H1 (cell line): ENCODE measurements around the gene ARID1B.

Experiments
- ATF2 ChIP-seq: IDR thresholded peaks from 2 replicates; pipeline ENCODE4 v1.6.1; 2012; ENCODE audit warnings: low read length, inconsistent platforms
- EZH2 ChIP-seq: fragments of 200-600 bp; sonication (generic); IDR thresholded peaks from 2 replicates; pipeline ENCODE4 v1.7.1; 2012; ENCODE audit warnings: low read depth, mild to moderate bottlenecking, moderate library complexity, low read length, inconsistent platforms; ENCODE audit not compliant: severe bottlenecking
- KDM5A ChIP-seq: fragments of 200-600 bp; IDR thresholded peaks from 2 replicates; pipeline ENCODE4 v1.7.1; 2012; ENCODE audit warnings: mild to moderate bottlenecking, low read length, inconsistent platforms, mixed read lengths
- NANOG ChIP-seq: IDR thresholded peaks from 2 replicates; pipeline ENCODE4 v1.6.1; 2011; ENCODE audit warnings: low read length, low read depth, mild to moderate bottlenecking, inconsistent platforms; ENCODE audit not compliant: insufficient read depth, poor library complexity, severe bottlenecking
- POLR2A ChIP-seq, 2 experiments: IDR thresholded peaks; 1 replicate in 1 of 2; 2 replicates in 1 of 2; pipeline ENCODE4 v1.6.1; 2011; ENCODE audit warnings: low read depth in 2 of 2, low read length in 2 of 2, mild to moderate bottlenecking in 2 of 2; ENCODE audit errors: control extremely low read depth in 1 of 2
- POLR2AphosphoS5 ChIP-seq: IDR thresholded peaks from 2 replicates; pipeline ENCODE4 v1.6.1; 2011; ENCODE audit warnings: low read depth, low read length
- SP1 ChIP-seq: IDR thresholded peaks from 2 replicates; pipeline ENCODE4 v1.6.1; 2011; ENCODE audit warnings: low read depth, low read length
- TAF1 ChIP-seq: IDR thresholded peaks from 2 replicates; pipeline ENCODE4 v1.6.1; 2011; ENCODE audit warnings: mild to moderate bottlenecking, low read depth, low read length
- TCF12 ChIP-seq: IDR thresholded peaks from 2 replicates; pipeline ENCODE4 v1.6.1; 2011; ENCODE audit warnings: low read depth, mild to moderate bottlenecking, low read length
- TEAD4 ChIP-seq: IDR thresholded peaks from 2 replicates; pipeline ENCODE4 v1.6.1; 2012; ENCODE audit warnings: low read depth, low read length, inconsistent platforms, mixed read lengths
- YY1 ChIP-seq: IDR thresholded peaks from 2 replicates; pipeline ENCODE4 v1.6.1; 2011; ENCODE audit warnings: low read depth, mild to moderate bottlenecking, low read length
- TF ChIP-seq, protein P1 (sequence below), 3 experiments: IDR thresholded peaks; 1 replicate in 2 of 3; 2 replicates in 1 of 3; pipeline versions ENCODE4 v1.5.1 to v1.6.1; 2011; ENCODE audit warnings: low read length in 3 of 3, mild to moderate bottlenecking in 3 of 3, inconsistent platforms in 2 of 3, low read depth in 1 of 3, moderate library complexity in 1 of 3; ENCODE audit not compliant: insufficient read depth in 1 of 3; ENCODE audit errors: control extremely low read depth in 1 of 3

DNA sequence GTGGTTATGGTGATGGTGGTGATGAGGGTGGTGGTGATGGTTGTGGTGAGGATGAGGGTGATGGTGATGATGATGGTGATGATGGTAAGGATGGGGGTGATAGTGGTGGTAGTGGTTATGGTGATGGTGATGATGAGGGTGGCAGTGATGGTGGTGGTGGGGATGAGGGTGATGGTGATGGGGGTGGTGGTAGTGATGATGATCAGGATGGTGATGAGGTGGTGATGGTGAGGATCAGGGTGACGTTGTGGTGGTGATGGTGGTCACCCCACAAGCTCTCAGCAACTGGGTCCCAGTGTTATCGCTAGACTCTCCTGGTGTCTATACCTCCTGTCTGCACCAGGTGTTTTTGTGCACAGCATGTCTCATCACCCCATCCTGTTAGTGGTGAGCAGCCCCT, 461.2 kb downstream of the ARID1B start:
- TF ChIP-seq EZH2 (no peak), POLR2A (IDR thresholded peaks at IDR 0.05; ENCODE audit: control extremely low read depth in 1 of 2, low read depth in 2 of 2, low read length in 2 of 2) (no peak), TAF1 (no peak), ATF2 (no peak), POLR2AphosphoS5 (no peak), YY1 (no peak), KDM5A (no peak), SP1 (no peak), NANOG (no peak), TCF12 (no peak), TEAD4 (no peak)
- TF ChIP-seq, protein P1, sequence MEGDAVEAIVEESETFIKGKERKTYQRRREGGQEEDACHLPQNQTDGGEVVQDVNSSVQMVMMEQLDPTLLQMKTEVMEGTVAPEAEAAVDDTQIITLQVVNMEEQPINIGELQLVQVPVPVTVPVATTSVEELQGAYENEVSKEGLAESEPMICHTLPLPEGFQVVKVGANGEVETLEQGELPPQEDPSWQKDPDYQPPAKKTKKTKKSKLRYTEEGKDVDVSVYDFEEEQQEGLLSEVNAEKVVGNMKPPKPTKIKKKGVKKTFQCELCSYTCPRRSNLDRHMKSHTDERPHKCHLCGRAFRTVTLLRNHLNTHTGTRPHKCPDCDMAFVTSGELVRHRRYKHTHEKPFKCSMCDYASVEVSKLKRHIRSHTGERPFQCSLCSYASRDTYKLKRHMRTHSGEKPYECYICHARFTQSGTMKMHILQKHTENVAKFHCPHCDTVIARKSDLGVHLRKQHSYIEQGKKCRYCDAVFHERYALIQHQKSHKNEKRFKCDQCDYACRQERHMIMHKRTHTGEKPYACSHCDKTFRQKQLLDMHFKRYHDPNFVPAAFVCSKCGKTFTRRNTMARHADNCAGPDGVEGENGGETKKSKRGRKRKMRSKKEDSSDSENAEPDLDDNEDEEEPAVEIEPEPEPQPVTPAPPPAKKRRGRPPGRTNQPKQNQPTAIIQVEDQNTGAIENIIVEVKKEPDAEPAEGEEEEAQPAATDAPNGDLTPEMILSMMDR (IDR thresholded peaks at IDR 0.05; ENCODE audit: control extremely low read depth in 1 of 3, insufficient read depth in 1 of 3, low read depth in 1 of 3, low read length in 3 of 3): no peak
